Measurements from ENCODE around the gene SEC14L3. TPM values are rescaled to one million over a fixed set of nuclear protein-coding genes. Genes with fewer than 3 reads are reported as not detected.

Gene SEC14L3
- total RNA-seq, 4 donors from 2014 or later: not detected

- WGBS, 2 donors (ENCODE audit: low coverage in 1 of 2): 22 to 25% methylated on average over 16 to 19 of the region's 20 CpGs
- H3K36me3 ChIP-seq: no peaks in the 10 kb centered on the region
- H3K4me1 ChIP-seq: peaks cover 22 to 56% (median 39%) of the 10 kb centered on the region in 4 donors
- peak overlapping the region; percentile 25 to 70 (median 66) for H3K4me3 ChIP-seq
- TF ChIP-seq CTCF (IDR thresholded peaks at IDR 0.05): peak in 1 of 5 experiments; percentile 31
- TF ChIP-seq POLR2AphosphoS5 (IDR thresholded peaks at IDR 0.05): no peak
- peak; percentile 23 for DNase-seq
- H3K27me3 ChIP-seq: no peaks in the 10 kb centered on the region
- no peaks in the 10 kb centered on the region for H3K9me3 ChIP-seq
- intact Hi-C loops (cut with DNase I; ENCODE audit: low total_unique reads): no loop called here
- peak overlapping the region; percentile 98 to 99 (median 98) for H3K27ac ChIP-seq
- in situ Hi-C loops (cut with MboI; ENCODE audit: low pct_ligation_motif_present in 1 of 4, low pct_unique_long_range_greater_than_20kb in 1 of 4, low sequenced_read_pairs in 3 of 4): no loop called here
These were observed 47.1 kb downstream of the SEC14L3 start for GRCh38 chr22:30424534-30425326.

- in situ Hi-C loops (cut with MboI; ENCODE audit: low pct_ligation_motif_present in 1 of 4, low pct_unique_long_range_greater_than_20kb in 1 of 4, low sequenced_read_pairs in 3 of 4) (no loop called here), intact Hi-C loops (cut with DNase I; ENCODE audit: low total_unique reads) (no loop called here)
- DNase-seq: peak; percentile 99
- H3K27ac ChIP-seq: peak overlapping the region; percentile 98 to 99 (median 98)
- peak overlapping the region; percentile 54 to 70 (median 62) for H3K4me3 ChIP-seq
- WGBS, 2 donors (ENCODE audit: low coverage in 1 of 2): 0 to 1% methylated on average over 6 to 29 of the region's 31 CpGs
- peak; percentile 18 for TF ChIP-seq EP300 (IDR thresholded peaks at IDR 0.05; ENCODE audit: low read depth)
- peak; percentile 51 for TF ChIP-seq POLR2A (IDR thresholded peaks at IDR 0.05)
- no peak for TF ChIP-seq CTCF (IDR thresholded peaks at IDR 0.05)
- peak; percentile 85 to 95 (median 93) for TF ChIP-seq POLR2AphosphoS5 (IDR thresholded peaks at IDR 0.05)
- H3K4me1 ChIP-seq: peaks cover 22 to 57% (median 39%) of the 10 kb centered on the region in 4 donors
- no peaks in the 10 kb centered on the region for H3K27me3 ChIP-seq
- no peaks in the 10 kb centered on the region for H3K36me3 ChIP-seq
- no peaks in the 10 kb centered on the region for H3K9me3 ChIP-seq
These were observed 47.8 kb downstream of the SEC14L3 start for GRCh38 chr22:30423959-30424533.

- no peaks in the 10 kb centered on the region for H3K36me3 ChIP-seq
- no peaks in the 10 kb centered on the region for H3K27me3 ChIP-seq
- 0% methylated on average over 38 of the region's 45 CpGs; no CpG with 5 or more reads in 1 of the 2 donors for WGBS, 2 donors (ENCODE audit: low coverage in 1 of 2)
- in situ Hi-C loops (cut with MboI; ENCODE audit: low pct_ligation_motif_present in 1 of 4, low pct_unique_long_range_greater_than_20kb in 1 of 4, low sequenced_read_pairs in 3 of 4): no loop called here
- peak; percentile 56 for DNase-seq
- intact Hi-C loops (cut with DNase I; ENCODE audit: low total_unique reads): no loop called here
- peak in 1 of 5 experiments; percentile 9 for TF ChIP-seq CTCF (IDR thresholded peaks at IDR 0.05)
- TF ChIP-seq POLR2AphosphoS5 (IDR thresholded peaks at IDR 0.05): peak; percentile 89 to 97 (median 95)
- TF ChIP-seq EP300 (IDR thresholded peaks at IDR 0.05; ENCODE audit: low read depth): no peak
- peak; percentile 94 for TF ChIP-seq POLR2A (IDR thresholded peaks at IDR 0.05)
- peak overlapping the region; percentile 54 to 70 (median 62) for H3K4me3 ChIP-seq
- peaks cover 22 to 62% (median 39%) of the 10 kb centered on the region in 4 donors for H3K4me1 ChIP-seq
- peak overlapping the region; percentile 98 to 99 (median 98) for H3K27ac ChIP-seq
- no peaks in the 10 kb centered on the region for H3K9me3 ChIP-seq
These were observed 48.4 kb downstream of the SEC14L3 start for GRCh38 chr22:30423301-30423958.
